Erythroblast (primary cell): Measurements from ENCODE around the gene ABCC6.

Source experiments
- GATA1 ChIP-seq: IDR thresholded peaks from 2 replicates; pipeline ENCODE4 v1.6.1; 2011; ENCODE audit warnings: low read depth, mild to moderate bottlenecking, control low read depth, low read length, moderate library complexity
- POLR2A ChIP-seq: IDR thresholded peaks from 2 replicates; pipeline ENCODE4 v1.6.1; 2011; ENCODE audit warnings: mild to moderate bottlenecking, low read length

DNA sequence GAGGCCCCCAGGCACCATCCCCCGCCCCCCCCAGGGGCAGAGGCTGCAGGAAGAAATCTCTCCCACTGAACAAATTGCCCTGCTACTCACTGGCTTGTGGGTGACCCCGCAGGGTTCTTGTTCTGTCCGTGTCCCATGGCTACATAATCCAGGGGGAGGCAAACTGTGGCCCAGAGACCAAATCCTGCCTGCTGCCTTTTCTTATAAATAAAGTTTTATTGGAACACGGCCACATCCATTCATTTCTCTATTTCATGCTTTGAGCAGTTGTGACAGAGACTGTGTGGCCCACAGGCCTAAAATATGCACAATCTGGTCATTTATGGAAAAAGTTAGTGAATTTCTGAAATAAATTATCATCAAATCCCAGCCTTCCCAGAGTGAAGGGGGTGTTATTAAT is 38.2 kb downstream of the ABCC6 start:
- no peak for TF ChIP-seq POLR2A
- no peak for TF ChIP-seq GATA1
